ENCODE data around the gene SYPL2.

Gene SYPL2

DNA sequence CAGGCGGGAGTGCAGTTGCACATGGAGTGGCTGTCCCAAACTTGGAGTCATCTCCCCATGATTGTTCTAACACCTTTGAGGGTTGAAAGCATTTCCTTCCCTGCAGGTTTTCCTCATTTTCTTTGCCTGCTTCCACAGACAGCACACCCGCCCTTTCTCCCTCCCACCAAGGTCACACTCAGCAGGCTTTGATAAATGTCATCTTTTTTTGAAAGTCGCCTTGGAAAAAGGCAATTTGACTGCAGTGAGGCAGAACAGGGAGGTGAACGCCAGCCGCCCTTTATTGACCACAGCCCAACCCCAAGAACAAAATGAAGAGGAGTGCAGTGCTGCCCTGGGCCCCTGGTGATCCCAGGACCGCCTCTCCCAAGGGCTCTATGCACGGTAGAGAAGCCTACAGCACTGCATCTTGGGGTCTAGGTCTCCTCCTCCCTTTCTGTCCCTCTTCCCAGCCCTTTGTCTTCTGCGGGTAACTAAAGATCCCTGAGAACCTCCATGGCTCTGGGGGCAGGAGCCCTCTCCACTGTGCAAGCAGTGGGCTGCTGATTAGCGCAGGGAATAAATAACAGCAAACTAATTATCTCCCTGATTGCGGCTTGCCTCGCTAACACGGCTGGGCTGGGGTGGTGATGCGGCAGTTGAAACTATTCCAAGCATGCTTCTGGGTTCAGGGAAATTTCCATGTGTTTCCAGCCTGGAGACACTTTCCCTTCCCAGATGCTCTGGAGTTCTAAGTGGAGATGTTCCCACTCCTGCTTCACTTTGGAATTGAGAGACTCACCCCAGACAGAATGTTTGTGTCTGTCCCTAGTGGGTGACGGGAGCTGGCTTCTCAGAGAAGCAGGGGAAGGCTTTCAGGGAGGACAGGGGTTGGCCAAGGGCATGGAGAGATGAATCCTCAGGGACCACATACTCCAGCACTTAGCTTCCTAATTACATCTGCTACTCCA is 54.9 kb downstream of the SYPL2 start:
- no peak for DNase-seq

DNA sequence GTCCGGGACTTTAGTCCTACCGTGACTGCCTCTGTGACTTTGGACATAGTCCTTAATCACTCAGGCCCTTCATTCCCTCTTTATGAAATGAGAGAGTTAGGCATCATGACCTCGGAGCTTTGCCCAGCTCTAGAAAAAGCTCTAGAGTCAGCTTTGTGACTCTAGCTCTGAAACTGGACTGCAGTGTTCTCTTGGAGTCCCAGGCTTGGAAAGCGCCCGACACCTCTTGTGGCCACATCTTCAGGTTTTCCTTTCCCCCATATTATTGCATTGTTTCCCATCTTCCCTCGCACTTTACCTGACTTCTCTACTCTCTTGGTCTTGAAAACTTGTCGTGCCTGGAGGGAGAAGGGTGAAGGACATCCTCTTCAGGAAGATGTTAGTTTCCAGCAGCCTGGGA is 55.7 kb downstream of the SYPL2 start:
- DNase-seq: no peak

DNA sequence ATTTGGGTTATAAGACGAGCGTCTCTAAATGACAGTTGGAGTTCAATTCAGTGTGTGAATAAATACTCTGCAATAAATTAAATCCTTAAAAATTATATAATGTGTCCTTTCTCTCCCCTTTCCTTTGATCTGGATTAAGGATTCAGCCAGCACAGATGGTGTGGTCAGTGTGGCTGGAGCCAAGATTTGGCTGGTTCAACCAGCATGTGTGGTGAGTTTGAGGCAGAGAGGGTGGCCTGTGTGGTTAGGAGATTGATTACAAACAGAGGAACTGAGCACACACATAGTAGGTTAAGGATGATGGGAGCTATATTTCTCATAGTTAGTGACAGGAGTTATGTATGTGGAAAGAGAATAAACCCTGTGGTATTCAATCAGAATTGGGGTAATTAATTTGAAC is 57.4 kb downstream of the SYPL2 start:
- DNase-seq: no peak

DNA sequence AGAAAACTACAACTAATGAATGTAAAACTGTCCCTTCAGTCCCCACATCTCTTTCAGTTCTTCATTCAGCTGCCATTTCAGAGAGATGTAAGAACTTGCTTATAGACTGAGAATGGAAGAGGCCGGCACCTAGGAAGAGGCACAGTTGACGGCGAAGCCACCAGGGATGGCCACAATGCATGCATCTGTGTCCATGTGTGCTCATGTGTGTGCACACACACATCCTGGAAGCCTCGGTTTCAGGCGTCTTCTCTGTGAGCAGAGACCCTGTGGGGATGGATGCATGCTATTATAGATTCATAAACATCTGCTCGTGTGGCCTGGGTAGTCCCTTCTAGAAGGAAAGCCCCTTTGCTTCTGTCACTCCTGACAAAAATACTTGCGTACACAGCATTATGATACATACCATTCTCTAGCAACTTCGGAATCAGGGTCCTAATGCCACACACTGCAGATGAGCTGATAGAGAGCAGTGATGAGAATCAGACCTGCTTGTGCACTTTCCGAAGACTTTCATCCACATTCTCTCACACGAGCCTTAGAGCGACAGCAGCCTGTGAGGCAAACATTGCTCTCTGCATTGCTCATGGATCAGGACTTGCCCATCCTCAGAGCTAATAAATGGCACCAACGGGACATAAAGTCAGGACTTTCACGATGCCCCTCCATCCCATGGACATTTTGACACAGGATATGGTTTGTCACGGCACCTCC is 60.9 kb downstream of the SYPL2 start:
- no peak for DNase-seq

GRCh38 chr1:109527846-109528695 is 61.7 kb downstream of the SYPL2 start:
- DNase-seq: no peak

DNA sequence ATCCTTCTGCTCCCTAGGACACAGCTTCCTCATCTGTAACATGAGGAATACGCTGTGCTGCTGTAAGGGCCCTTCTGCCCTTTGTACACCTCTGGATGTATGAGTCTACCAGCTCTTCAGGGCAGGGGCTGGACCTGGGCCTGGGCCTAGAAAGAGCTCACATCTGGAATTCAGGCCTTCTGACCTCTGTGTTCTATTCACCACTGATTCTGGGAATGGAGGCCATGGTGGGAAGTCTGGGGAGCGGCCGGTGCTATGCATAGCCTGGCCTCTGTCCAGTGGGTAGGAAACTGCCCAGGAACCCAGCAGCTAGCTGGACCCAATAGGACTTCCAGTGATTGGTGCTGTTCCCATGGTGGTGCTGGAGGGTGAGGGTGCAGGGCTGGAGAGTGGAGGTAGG is 62.4 kb downstream of the SYPL2 start:
- no peak for DNase-seq

DNA sequence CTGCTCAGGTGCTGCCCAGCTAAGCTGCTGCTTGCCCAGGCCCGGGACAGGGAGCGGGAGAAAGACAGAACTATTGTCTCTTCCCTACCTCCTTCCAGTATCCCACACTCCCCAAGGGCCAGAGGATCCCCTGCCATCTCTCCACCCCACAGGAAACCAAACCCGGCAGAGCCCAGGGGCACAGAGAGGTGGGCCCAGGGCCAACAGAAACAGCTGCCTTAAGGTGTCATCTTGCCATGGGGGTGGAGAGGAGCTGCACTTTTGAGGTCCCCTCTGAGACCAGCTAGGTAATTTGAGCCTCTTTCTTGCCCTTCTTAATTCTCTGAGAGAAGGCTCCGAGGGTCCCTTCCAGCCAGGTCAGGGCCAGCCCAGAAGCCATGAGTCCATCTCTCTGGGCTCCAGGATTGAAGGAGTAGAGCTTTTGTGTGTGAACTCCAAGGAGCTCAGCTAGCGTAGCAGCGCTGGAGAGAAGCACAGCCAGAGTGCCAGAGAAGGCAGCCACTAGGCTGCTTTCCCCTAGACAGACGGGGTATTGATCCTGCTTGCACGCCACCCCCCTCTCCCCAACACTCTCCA is 63.6 kb downstream of the SYPL2 start:
- peak; percentile 61 for DNase-seq

DNA sequence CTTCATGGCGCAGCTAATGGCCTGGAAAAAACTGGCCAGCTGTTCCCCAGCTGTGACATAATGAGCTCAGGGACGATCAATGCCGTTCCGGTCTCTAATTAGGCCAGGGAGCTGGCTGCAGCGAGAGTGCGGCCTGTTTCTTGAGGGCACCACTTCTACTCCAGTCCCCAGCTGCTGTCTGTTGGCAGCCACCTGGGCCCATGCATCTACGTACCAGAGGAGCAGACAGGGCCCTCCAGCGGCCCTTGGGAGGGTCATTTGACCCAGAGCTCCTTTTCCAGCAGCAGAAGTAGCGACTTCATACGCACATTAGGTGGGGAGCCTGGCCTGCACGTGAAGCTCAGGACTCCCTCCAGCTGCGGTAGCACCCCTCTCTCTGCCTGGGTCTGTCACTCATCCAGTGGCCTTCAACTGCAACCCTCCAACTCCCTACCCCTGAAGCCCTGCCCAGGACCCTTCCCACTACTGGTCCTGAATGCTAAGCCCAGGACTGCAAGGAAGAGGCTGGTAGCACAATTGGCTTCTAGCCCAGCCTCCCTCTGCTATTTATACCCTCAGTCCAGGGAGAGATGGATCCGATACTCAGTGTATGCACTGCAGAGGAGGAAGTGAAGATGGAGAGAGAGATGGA is 64.2 kb downstream of the SYPL2 start:
- peak; percentile 77 for DNase-seq

- no peak for DNase-seq
These were observed 65.0 kb downstream of the SYPL2 start for GRCh38 chr1:109531380-109531779.
